Measurements from ENCODE around the gene ZDHHC20.

ZDHHC20 gene, protein sequence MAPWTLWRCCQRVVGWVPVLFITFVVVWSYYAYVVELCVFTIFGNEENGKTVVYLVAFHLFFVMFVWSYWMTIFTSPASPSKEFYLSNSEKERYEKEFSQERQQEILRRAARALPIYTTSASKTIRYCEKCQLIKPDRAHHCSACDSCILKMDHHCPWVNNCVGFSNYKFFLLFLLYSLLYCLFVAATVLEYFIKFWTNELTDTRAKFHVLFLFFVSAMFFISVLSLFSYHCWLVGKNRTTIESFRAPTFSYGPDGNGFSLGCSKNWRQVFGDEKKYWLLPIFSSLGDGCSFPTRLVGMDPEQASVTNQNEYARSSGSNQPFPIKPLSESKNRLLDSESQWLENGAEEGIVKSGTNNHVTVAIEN

DNA sequence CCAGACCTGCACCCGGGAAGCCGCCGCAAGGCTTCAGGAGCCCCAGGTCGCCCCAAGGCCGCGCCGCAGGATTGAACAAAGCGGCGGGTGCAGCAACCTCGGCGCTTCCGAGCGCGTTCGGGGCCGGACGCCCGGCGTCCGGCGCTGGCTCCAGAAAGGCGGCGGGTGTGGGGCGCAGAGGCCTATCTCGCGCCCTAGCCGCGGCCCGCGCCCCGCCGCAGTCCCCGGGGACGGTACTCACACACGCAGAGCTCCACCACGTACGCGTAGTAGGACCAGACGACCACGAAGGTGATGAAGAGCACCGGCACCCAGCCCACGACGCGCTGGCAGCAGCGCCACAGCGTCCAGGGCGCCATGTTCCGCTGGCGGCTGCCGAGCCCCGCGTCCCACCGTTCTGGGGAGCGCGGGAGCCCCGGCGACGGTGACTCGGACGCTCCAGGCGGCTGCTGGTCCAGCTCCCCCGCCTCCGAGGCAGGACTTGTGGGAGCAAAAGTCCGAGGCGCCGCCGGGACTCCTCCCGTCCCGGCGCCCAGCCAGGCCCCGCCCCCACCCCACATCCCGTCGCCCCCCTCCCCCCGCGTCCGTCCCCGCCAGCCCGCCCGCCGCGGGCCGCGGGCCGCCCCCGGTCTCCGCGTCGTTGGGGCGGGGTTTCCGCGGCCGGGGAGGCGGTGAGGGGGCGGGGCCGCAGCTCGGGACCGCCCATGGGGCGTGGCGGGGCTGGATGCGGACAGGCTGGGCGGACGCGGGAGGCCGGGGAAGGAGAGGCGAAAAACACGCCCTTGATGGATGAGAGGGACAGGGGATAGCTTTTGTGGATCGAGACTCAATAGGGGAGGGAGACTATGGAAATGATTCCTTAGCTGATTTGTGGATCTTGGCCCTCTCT, at the start of gene ZDHHC20:
TSS of gene ZDHHC20 (minus strand) at position 491 of the 889 bp plus-strand sequence. CDS start at position 359, 132 bp downstream.
- peak; percentile 58 for DNase-seq

DNA sequence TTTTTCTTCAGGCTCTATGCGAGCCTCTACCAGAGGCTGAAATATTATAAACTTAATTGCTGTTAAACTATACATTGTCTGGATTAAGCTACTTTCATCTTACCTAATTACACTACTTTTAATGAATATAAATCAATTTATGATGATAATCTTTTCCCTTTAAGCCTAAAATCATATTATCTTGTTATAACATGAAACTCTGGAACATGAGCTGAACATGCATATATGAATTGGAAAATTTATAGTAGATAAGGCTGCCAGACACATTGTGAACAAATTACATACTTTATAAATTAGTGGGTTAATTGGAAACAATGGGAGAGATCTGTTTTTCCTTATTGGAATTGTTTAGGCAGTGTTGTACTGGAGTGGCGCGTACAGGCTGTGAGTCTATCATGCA, 45.3 kb upstream of the ZDHHC20 start:
- DNase-seq: no peak

DNA sequence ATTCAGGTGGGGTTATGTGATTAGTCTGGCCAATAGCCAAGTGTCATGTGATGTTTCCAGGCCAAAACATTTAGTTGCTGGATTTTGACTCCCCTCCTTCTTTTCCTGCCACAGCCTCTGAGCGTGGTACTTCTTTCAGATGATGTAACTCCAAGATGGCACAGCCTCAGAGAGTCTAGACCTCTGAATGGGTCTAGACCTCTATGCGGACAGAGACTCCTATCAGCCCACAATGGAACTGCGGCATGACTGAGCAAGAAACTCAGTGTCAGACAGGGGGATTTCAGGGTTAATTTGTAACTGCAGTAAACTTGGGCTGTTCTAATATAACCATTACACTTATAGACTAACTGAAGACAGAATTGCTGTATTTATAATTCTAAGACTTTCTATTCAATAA, 42.6 kb upstream of the ZDHHC20 start:
- no peak for DNase-seq

DNA sequence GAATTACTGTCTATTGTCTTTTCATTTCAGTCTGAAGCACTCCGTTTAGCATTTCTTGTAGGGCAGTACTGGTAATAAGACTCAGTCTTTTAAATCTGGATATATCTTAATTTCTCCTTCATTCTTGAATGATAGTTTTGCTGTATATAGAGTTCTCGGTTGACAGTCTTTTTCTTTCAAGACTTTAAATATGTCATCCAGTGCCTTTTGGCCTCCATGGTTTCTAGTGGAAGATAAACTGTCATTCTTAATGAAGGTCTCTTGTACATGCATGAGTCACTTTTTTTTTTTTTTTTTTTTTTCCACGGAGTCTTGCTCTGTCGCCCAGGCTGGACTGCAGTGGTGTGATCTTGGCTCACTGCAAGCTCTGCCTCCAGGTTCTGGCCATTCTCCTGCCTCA, 27.2 kb upstream of the ZDHHC20 start:
- DNase-seq: no peak

DNA sequence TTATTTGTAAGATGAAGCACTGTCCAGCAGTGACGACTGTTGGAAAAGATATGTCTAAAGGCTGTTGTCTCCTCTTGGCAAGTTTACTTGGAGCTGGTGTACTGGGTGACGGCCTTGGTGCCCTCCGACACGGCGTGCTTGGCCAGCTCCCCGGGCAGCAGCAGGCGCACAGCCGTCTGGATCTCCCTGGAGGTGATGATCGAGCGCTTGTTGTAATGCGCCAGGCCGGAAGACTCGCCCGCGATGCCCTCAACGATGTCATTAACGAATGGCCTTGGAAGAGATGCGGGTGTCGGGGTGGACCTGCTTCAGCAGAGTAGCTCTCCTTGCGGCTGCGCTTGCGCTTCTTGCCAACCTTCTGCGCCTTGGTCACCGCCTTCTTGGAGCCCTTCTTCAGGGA, 24.6 kb upstream of the ZDHHC20 start:
- no peak for DNase-seq

DNA sequence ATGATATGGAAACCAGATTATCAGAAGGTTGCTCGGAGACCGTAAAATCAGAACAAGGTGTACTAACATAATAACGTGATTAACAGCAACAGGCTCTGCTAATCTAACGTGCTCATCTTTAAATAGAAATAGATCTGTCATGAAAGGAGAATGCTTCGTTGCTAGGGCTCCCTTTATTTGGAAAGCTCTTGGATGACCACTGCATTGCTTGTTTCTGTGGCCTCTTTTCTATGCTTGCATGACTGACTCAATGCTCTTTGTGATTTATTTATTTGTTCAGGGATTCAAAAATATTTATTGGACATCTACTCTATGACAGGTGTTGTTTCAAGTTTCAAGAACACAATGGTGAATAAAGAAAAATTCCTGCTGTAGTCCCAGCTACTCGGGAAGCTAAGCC, 22.3 kb upstream of the ZDHHC20 start:
- DNase-seq: no peak

DNA sequence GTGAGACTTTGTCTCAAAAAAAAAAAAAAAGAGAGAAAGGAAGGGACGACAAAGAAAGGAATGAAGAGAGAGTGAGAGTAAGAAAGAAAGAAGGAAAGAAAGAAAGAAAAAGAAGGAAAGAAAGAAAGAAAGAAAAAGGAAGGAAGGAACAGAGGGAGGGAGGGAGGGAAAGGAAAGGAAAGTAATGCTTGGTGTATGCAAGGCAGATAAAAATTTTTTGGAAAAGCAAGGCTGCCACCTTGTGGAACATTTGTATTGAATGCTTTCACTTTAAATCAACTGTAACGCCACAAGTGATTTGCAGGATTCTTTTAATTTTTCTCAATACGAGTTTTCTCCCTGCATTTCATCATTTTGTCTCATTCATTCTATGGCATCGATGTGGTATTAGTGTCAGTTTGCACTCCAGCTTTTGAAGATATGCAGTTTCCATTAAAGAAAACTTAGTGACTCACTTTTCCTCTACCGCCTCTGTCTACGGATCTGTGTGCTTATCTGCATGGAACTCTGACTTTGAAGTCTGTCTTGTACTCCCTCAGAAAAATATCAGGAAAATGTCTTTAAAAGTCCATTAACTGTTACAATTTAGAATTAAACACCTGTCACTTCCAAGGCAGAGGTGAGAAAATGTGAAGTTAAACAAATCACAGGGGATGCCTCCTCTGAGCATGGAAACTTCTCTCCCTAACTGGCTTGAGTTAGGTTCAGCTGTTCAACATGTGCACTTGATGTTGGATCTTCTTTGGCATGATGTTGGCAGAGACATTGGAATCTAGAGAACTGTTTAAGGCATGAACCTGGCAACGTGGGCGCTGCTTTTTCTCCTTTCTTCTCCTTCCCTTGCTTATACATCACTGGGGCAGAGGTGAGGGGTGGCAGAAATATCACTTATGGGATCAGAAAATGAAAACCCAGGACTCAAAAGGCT, 20.0 kb upstream of the ZDHHC20 start:
- peak; percentile 9 for DNase-seq

DNA sequence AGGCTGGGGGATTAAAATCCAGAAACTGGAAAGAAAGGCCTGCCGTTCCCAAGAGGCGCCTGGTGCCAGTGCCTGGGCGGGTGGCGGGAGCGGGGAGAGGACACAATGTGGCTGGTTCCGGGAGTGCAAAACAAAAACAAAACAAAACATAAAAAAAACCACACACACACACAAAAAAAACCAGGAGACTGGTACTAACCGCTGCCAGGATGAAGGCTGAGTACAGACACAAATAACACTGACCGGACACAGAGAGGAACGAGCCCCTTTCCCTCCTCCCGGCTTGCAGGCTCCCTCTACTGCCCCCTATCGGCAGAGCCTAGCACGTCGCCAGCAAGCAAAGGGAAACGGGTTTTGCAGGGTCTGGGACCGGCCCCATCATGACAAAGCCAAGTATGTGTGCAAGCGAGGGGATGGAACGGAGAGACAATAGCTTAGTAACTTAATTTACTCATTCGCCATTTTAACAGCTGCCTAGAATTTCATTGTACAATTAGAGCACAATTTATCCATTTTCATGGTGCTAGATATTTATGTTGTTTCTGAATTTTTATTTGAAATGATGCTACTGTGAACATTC, 17.9 kb upstream of the ZDHHC20 start:
- DNase-seq: peak; percentile 47

DNA sequence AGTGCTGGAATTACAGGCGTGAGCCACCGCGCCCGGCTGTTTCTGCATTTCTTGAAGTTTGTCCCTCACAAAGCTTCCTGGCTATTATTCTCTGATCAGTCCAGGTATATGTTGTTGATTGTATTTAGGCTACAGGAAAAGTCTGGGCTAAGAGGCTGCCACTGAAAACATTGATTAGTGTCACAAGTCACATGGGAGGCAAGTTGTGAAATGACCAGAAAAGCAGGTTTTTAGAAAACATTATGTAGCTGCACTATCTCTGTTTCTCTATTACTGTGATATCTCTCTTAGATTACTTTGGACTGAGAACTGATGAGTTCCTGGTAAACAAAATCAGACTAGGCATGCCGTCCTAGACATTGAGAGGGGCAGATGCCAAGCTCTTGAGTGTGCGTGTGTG, 16.0 kb upstream of the ZDHHC20 start:
- DNase-seq: no peak

DNA sequence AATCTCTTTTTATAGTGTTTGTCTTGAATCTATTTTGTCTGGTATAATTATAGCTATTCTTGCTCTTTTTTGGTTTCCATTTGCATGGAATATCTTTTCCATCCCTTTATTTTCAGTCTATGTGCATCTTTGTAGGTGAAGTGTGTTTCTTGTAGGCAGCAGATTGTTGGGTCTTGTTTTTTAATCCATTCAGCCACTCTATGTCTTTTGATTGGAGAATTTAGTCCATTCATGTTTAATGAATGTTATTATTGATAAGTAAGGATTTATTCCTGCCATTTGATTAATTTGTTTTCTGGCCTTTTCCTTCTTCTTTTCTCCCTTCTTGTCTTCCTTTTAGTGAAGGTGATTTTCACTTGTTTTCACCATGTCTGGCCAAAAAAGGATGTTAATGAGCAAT, 11.7 kb upstream of the ZDHHC20 start:
- DNase-seq: no peak

DNA sequence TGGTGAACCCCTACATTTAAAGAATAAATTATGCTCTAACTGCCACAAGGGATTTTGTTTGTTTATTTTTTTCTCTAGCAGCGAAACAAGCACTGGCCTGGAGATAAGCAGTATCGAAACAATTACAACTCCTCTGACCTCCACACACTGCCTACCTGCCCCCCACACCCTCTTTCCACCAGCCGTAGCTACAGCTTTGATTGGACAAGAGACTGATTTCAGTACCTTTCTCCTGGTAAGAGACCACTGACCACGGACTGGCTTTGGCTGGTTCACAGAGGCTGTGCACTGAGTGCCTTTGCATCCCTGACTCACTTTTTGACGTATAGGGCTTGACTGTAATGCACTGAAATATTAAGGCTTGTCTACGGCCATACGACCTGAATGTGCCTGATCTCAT, 7.4 kb upstream of the ZDHHC20 start:
- DNase-seq: no peak

DNA sequence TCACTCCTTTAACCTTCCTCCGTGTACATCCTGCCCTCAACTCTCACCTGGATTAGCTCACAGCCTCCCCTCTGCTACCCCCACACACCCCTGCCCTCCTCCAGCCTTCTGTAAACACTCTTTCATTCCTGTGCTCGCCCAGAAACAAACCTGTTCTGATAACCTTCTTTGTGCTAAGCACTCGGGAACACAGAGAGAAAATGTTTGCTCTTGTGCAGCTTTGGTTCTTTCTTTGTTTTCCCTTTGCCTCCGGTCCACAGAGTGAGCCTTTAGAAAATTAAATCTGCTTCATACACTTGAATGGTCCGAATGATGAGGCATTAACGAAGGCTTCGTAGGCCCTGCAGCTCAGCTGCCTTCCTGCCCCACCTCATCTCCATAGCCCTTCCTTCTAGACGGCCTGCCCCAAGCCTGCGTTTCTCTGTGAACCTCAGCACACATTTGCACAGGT, 6.6 kb upstream of the ZDHHC20 start:
- no peak for DNase-seq

DNA sequence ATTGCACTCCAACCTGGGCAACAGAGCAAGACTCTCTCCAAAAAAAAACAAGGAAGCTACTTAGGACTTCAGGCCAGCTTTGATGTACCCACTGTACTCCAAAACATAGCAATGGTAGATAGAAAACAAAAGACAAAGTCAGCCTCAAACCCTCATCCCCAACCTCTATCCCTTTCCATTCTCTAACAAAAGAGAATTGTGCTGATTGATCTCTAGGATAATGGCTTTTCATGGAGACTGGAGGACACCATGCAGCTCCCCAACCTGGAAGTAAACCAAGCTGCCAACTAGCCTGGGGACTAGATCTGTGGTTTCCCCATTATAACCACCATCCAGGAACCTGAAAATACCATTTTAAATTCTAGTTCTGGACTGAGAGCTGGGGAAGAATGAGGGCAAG, 4.3 kb upstream of the ZDHHC20 start:
- no peak for DNase-seq

DNA sequence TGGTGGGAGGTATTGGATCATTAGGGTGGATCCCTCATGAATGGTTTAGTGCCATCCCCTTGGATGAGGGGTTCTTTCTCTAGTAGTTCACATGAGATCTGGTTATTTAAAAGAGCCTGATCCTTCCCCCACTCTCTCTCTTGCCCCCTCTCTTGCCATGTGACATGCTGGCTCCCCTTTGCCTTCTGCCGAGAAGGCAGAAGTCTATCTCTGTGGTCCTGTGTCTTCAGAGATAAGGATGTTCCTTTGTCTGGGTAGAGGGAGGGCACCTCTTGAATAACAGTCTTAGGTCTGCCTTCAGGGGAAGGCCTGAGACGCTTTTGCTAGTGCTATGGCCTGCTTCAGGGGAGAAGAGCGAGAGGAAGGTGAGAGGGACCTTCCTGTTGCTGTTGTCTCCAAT, 2.0 kb upstream of the ZDHHC20 start:
- no peak for DNase-seq

DNA sequence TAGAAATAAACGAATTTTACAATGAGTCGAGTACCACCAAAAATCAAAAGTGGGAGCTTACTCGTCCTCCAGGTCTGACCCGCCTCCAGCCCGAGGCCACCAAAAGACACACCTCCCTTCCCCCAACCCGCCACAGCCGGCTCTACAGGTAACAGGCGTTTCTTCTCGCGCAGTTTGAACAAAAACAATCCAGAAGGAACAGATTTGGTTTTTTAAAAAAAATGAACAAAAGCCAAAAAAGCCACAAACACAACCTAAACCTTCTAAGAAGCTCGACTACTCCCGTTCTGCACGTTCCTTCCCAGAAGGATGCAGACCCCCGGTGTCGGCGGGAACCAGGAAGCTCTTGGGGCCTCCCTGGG, 671 bp downstream of the ZDHHC20 start:
- peak; percentile 15 for DNase-seq

DNA sequence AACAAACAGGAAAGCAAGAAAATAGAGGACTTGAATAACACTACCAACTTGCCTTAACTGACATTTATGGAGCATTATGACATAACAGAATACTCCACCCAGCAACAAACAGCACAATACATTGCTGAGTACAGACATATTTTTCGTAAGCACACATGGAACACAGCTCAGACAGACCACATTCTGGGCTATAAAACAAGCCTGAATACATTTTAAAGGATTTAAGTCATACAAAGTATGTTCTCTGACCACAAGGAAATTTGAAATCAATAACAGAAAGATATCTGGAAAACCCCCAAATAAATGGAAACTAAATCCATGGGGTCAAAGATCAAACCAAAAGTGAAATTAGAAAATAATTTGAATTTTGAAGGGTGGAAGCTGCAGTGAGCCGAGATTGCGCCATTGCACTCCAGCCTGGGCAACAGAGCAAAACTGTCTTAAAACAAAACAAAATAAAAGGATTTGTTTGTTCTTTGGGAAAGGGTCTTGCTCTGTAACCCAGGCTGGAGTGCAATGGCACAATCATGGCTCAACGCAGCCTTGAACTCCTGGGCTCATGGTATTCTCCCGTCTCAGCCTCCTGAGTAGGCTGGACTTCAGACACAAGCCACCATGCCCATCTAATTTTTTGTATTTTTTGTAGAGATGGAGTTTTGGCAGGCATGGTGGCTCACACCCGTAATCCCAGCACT, 5.6 kb downstream of the ZDHHC20 start:
- no peak for DNase-seq

DNA sequence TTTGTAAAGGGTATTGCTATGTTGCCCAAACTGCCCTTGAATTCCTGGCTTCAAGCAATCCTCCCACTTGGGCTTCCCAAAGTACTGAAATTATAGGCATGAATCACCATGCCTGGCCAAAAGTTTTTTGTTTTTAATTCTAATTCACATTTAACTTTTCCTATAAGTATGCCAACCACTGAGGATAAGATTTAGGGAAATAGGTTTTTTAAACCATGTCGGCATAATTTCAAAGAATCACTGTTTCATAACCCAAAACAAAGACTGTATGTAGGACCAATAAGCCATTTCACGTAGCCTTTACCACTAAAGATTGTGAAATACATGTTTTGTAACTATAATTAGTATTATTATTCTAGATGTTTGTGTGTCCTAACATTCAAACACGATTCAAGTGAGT, 8.2 kb downstream of the ZDHHC20 start:
- DNase-seq: no peak

DNA sequence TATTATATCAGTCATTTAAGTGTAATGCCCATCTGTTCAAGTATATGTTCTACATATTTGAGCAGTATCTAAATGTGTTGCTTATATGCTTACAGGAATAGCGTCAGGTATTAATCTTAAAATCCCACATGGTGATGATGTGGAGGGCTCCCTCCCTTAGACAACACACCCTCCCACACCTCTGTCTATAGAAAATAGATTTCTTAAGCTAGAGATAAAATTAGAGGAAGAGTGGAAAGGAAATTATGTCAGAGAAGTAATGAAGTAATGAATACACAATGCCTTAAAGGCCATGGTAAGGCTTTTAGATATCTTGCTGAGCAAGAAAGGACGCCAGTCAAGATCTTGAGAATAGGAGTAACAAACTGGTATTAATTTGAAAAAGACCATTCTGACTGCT, 12.4 kb downstream of the ZDHHC20 start:
- DNase-seq: no peak

DNA sequence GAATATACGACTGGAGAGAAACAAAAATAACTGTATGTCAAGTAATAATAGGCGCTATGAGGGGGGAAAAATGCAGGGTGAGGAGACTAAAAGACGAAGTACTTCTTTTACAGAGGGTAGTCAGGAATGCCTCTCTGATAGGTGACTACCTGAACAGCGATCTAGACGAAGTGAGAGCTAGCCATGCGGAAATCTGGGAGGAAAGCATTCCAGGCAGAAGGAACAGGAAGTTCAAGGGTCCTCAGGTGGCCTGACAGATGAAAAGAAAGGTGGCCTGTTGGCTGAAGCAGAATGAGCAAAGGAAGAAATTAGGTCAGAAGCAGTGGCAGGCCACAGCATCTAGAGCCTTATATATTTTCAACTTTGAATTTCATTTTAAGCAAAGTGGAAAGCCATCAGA, 13.3 kb downstream of the ZDHHC20 start:
- no peak for DNase-seq

DNA sequence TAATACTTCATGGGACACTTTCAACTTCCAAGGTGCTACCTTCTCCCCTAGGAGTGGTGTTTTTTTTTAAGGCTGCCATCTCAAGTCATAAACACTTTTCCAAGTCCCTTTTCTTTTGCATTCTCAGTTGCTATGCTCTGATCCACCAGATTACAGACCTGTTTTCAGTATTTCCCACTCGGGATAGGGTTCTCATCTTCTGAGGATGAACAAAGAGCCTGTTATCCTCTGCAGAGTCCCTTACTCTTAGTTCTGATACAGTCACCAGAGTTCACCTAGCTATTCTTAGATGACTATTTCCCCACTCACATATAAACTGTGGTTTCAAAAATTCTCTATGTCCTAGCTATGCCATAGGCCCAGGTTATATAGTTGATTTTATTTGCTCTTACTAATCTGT, 15.9 kb downstream of the ZDHHC20 start:
- no peak for DNase-seq

DNA sequence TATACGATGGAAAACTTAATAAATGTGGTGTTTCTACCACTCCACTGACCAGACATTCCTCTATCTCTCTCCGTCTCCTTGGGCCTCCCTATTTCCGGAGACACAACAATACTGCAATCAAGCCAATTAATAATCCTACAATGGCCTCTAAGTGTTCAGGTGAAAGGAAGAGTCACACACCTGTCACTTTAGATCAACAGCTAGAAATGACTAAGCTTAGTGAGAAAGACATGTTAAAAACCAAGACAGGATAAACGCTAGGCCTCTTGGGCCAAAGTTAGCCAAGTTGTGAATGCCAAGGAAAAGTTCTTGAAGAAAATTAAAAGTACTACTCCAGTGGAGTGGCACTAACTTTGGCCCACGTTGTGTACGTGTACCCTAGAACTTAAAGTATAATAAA, 22.5 kb downstream of the ZDHHC20 start:
- DNase-seq: no peak

DNA sequence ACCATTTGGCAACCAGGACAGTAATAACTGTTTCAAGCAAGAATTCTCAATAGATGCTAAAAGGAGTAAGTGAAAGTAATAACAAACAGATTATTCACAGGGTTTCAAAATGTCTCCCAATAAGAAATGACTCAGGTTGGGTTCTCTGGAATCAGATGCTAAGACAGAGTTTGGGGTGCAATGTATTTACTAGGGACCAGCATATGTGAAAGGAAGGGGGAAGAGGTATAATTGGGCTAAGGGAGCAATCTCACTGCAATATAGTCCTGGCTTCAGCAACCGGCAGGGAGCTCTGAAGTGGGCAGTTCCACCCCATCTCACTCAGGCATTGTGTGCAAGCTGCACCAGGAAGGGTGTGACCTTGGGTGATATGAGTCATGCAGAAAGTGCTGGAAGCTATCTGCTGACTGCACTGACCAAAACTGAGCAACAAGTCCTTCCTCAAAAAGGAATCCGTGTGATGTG, 23.4 kb downstream of the ZDHHC20 start:
- no peak for DNase-seq
